Suprapubic skin (tissue), 4 donors: ENCODE measurements around the gene GPBAR1. TPM values are rescaled to one million over a fixed set of nuclear protein-coding genes. Genes with fewer than 3 reads are reported as not detected.

Experiments used
- DNase-seq, 2 donors: peaks; one replicate each; pipeline ENCODE4 v3.0.0-alpha.2; 2019; ENCODE audit warnings: low spot score in 2 of 2
- H3K27ac ChIP-seq: fragments of 200-600 bp; sonication (generic); one replicate; pipeline ENCODE4 v1.5.1; 2019
- H3K27me3 ChIP-seq: fragments of 200-600 bp; sonication (generic); one replicate; pipeline ENCODE4 v1.5.1; 2019
- H3K36me3 ChIP-seq: fragments of 200-600 bp; sonication (generic); one replicate; pipeline ENCODE4 v1.5.1; 2019
- H3K4me1 ChIP-seq: fragments of 200-600 bp; sonication (generic); one replicate; pipeline ENCODE4 v1.5.1; 2019
- H3K4me3 ChIP-seq: fragments of 200-600 bp; sonication (generic); one replicate; pipeline ENCODE4 v1.5.1; 2019; ENCODE audit warnings: mild to moderate bottlenecking
- H3K9me3 ChIP-seq: fragments of 200-600 bp; sonication (generic); one replicate; pipeline ENCODE4 v1.5.1; 2019
- CTCF ChIP-seq, 2 donors: fragments of 200-600 bp in 1 of 2; fragments of 450-650 bp in 1 of 2; sonication (generic) in 1 of 2; IDR thresholded peaks; one replicate each; pipeline ENCODE4 v1.5.1; 2016 to 2019; ENCODE audit warnings: antibody characterized with exemption in 2 of 2, mild to moderate bottlenecking in 1 of 2, moderate library complexity in 1 of 2
- EP300 ChIP-seq: sonication (generic); formaldehyde crosslinking; IDR thresholded peaks from one replicate; pipeline ENCODE4 v1.6.1; 2017; ENCODE audit warnings: antibody characterized with exemption
- POLR2A ChIP-seq, 2 donors: fragments of 450-650 bp; IDR thresholded peaks; one replicate each; pipeline ENCODE4 v1.6.1; 2017; ENCODE audit warnings: antibody characterized with exemption in 2 of 2, mild to moderate bottlenecking in 2 of 2, moderate library complexity in 2 of 2
- POLR2AphosphoS5 ChIP-seq, 3 donors: sonication (generic); formaldehyde crosslinking; IDR thresholded peaks; one replicate each; pipeline ENCODE4 v1.6.1; 2017; ENCODE audit warnings: antibody characterized with exemption in 3 of 3
- WGBS: methylation state at CpG from one replicate; pipeline ENCODE4 v1.1.5; 2018; 5-methylcytosine and 5-hydroxymethylcytosine counted together
- total RNA-seq, 4 donors: library from RNA; depleted of rRNA; stranded (reverse); fragments of >200 nt; gene quantifications; one replicate each; pipeline ENCODE4 v1.1.0, GENCODE V29; 2016

GPBAR1 gene
- total RNA-seq, 4 donors from 2014 or later, result 0.98 to 2.0 (median 1.6) TPM; not detected in 1

GRCh38 chr2:218266316-218266979 is 5.6 kb downstream of the GPBAR1 start:
- Histone ChIP-seq H3K27me3 (no peaks in the 10 kb centered on the region), H3K27ac (no peak overlapping the region), H3K4me1 (peaks cover 30% of the 10 kb centered on the region), H3K36me3 (peaks cover 51% of the 10 kb centered on the region), H3K4me3 (no peak overlapping the region), H3K9me3 (no peaks in the 10 kb centered on the region)
- WGBS, result 91% methylated on average over 15 of the region's 15 CpGs
- TF ChIP-seq EP300 (no peak), POLR2A (IDR thresholded peaks at IDR 0.05) (no peak), POLR2AphosphoS5 (IDR thresholded peaks at IDR 0.05) (no peak), CTCF (IDR thresholded peaks at IDR 0.05) (no peak)
- peak in 1 of 2 donors; percentile 51 for DNase-seq

- TF ChIP-seq POLR2A (IDR thresholded peaks at IDR 0.05) (no peak), CTCF (IDR thresholded peaks at IDR 0.05) (no peak), POLR2AphosphoS5 (IDR thresholded peaks at IDR 0.05) (no peak), EP300 (no peak)
- H3K9me3 ChIP-seq, result no peaks in the 10 kb centered on the region
- H3K27me3 ChIP-seq, result no peaks in the 10 kb centered on the region
- H3K27ac ChIP-seq, result no peak overlapping the region
- H3K4me1 ChIP-seq, result peaks cover 38% of the 10 kb centered on the region
- no peak for DNase-seq
- no peak overlapping the region for H3K4me3 ChIP-seq
- WGBS, result 98% methylated on average over 6 of the region's 6 CpGs
- H3K36me3 ChIP-seq, result peaks cover 51% of the 10 kb centered on the region
Observed at GRCh38 chr2:218267259-218267658, 6.4 kb downstream of the GPBAR1 start.

GRCh38 chr2:218269900-218270720 is 9.3 kb downstream of the GPBAR1 start, which contains the start of the genes AAMP and PNKD:
TSS of gene AAMP (minus strand) at chr2:218270137. CDS start at chr2:218270086, 51 bp downstream.
TSS of gene PNKD (plus strand) at chr2:218270519. CDS start at chr2:218270536, 17 bp downstream.
- peaks cover 43% of the 10 kb centered on the region for H3K36me3 ChIP-seq
- H3K27me3 ChIP-seq, result no peaks in the 10 kb centered on the region
- peaks cover 53% of the 10 kb centered on the region for H3K4me1 ChIP-seq
- 0% methylated on average over 37 of the region's 64 CpGs for WGBS
- peak within 1 kb of the TSS; percentile 79 for H3K4me3 ChIP-seq
- peak in 1 of 2 donors; percentile 75 for TF ChIP-seq POLR2A (IDR thresholded peaks at IDR 0.05)
- peak in 1 of 2 donors; percentile 18 for TF ChIP-seq CTCF (IDR thresholded peaks at IDR 0.05)
- TF ChIP-seq EP300, result no peak
- peak in 2 of 3 donors; percentile 41 to 55 for TF ChIP-seq POLR2AphosphoS5 (IDR thresholded peaks at IDR 0.05)
- peak within 1 kb of the TSS; percentile 85 for H3K27ac ChIP-seq
- DNase-seq, result peak; percentile 100
- no peaks in the 10 kb centered on the region for H3K9me3 ChIP-seq

GRCh38 chr2:218270721-218271486 is 10.1 kb downstream of the GPBAR1 start:
- no peak for DNase-seq
- Histone ChIP-seq H3K27me3 (no peaks in the 10 kb centered on the region), H3K4me1 (peaks cover 56% of the 10 kb centered on the region), H3K4me3 (peak overlapping the region; percentile 79), H3K27ac (peak overlapping the region; percentile 79), H3K36me3 (peaks cover 43% of the 10 kb centered on the region), H3K9me3 (no peaks in the 10 kb centered on the region)
- TF ChIP-seq POLR2AphosphoS5 (IDR thresholded peaks at IDR 0.05) (no peak), POLR2A (IDR thresholded peaks at IDR 0.05) (no peak), EP300 (no peak), CTCF (IDR thresholded peaks at IDR 0.05) (no peak)
- 3% methylated on average over 18 of the region's 23 CpGs for WGBS
